Left kidney (tissue), 2 donors: ENCODE results near the gene OST4. TPM values are rescaled to one million over a fixed set of nuclear protein-coding genes. Genes with fewer than 3 reads are reported as not detected.

Source experiments
- DNase-seq: peaks from one replicate; pipeline ENCODE4 v3.0.0-alpha.2; 2013
- polyA plus RNA-seq: library from polyadenylated mRNA; unstranded; fragments of 120-200 nt; gene quantifications from one replicate; pipeline ENCODE4 v1.2.1, GENCODE V29; 2013; ENCODE audit not compliant: insufficient read length

OST4 gene
- polyA plus RNA-seq, 1 donor = 205 TPM

GRCh38 chr2:27025861-27026851, 45.3 kb downstream of the OST4 start:
- no peak for DNase-seq

- no peak for DNase-seq
Measured at GRCh38 chr2:27025281-27025800, 46.1 kb downstream of the OST4 start.

DNA sequence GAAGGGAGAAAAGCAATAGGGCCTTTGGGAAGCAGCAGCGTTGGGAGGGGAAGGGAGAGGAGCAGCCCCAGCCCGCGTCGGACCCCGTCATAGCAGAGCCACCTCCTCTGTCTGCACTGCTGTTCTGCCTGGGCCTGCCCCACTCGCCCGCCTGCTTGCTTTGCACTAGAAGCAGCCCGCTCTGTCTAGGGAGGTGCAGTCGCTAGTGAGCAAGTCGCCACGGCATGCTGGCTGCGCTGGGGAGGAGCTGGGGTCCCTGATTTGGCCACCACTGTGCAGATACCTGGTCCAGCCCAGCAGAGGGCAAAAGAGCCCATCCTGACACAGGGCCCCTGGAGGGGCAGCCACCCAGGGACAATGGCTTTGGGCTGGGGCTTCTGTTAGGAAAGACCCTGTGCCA, 46.6 kb downstream of the OST4 start:
- no peak for DNase-seq

DNA sequence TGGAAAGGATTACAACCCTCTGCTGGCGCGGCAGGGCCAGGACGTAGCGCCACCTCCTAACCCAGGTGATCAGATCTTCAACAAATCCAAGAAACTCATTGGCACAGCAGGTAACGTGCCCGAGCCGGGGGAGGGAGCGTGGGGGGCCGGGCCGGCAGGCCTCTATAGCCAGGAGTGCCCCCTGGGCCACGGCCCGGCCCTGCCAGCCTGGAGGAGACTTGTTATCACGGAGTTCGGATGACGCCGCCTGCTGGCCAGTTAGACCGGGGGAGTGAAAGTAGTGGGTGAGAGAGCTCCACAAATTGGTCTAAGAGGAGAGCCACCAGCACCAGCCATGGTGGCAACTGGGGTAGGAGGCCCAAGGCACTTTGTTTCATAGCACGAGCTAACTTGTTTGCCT, 47.3 kb downstream of the OST4 start:
- no peak for DNase-seq

DNA sequence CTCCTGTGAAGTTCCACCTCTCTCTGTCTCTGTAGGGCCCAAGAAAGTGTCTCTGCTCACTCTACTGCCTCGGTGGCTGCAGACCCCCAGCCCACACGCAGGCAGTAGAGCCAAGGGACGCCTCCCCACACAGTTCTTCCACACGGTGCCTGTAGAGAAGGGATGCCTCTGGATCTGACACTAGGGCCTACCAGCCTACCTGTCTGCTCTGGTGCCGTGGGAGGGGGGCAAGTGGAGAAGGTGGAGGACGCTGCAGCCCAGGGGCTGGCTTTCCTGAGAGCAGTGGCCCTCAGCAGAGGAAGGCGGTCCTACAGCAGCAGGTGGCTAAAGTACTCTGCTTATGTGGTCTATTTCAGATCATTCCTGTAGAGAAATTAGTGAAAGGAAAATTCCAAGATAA, 47.7 kb downstream of the OST4 start:
- no peak for DNase-seq

GRCh38 chr2:27021253-27022049, 50.0 kb downstream of the OST4 start:
- no peak for DNase-seq

Other genes starting within 250 kb of the OST4 start
- 6.8 TPM for gene DPYSL5, start 223.5 kb downstream of the OST4 start, polyA plus RNA-seq
- 12.2 TPM for gene MAPRE3, start 101.0 kb downstream of the OST4 start, polyA plus RNA-seq
- gene TMEM214, start 38.7 kb downstream of the OST4 start, polyA plus RNA-seq = 68.9 TPM
- 66.9 TPM for gene AGBL5, start 20.0 kb downstream of the OST4 start, polyA plus RNA-seq
- 57.7 TPM for gene EMILIN1, start 7.0 kb upstream of the OST4 start, polyA plus RNA-seq
- gene KHK, start 15.1 kb upstream of the OST4 start, polyA plus RNA-seq = 47.9 TPM
- 5.4 TPM for gene CGREF1, start 47.5 kb upstream of the OST4 start, polyA plus RNA-seq
- 1.4 TPM for gene ABHD1, start 52.2 kb upstream of the OST4 start, polyA plus RNA-seq
- gene PREB, start 63.0 kb upstream of the OST4 start, polyA plus RNA-seq = 49.3 TPM
- gene PRR30, start 67.8 kb upstream of the OST4 start, polyA plus RNA-seq = not detected
- gene TCF23, start 77.3 kb upstream of the OST4 start, polyA plus RNA-seq = 0.50 TPM
- 147 TPM for gene ATRAID, start 140.4 kb upstream of the OST4 start, polyA plus RNA-seq
- gene SLC5A6, start 140.6 kb upstream of the OST4 start, polyA plus RNA-seq = 48.6 TPM
- gene CAD, start 145.7 kb upstream of the OST4 start, polyA plus RNA-seq = 54.3 TPM
- 6.2 TPM for gene SLC30A3, start 191.4 kb upstream of the OST4 start, polyA plus RNA-seq
- gene DNAJC5G, start 203.8 kb upstream of the OST4 start, polyA plus RNA-seq = 2.0 TPM
- 6.7 TPM for gene TRIM54, start 210.8 kb upstream of the OST4 start, polyA plus RNA-seq
- 0.65 TPM for gene UCN, start 236.8 kb upstream of the OST4 start, polyA plus RNA-seq